Measurements from ENCODE around the gene SRD5A3.

SRD5A3 gene

DNA sequence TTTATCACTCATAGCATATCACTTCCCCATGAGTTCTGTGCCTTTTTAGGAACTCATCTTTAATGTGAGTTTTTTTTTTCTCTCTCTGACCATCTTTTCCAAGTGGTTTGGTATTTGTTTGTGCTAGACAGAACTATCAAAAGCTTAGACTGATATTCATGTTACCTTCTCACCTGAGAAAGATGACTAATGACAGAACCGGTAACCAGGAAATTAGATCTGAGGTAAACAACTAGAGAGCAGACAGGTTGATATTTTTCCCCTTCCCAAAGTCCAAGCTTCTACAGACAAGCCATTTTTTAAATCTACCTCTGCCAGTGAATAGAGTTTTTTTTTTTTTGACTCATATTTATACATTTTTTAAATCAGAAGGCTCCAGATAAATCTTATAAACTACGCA lies 17.0 kb upstream of the SRD5A3 start:
- H2BK5ac ChIP-seq (ENCODE audit: low read length): no peak overlapping the region
- WGBS, 2 donors (ENCODE audit: extremely low coverage in 2 of 2, insufficient read length in 2 of 2, insufficient replicate concordance in 1 of 2): no CpG with 5 or more reads among the region's 2 CpGs
- H3K4me1 ChIP-seq (ENCODE audit: control insufficient read depth in 2 of 2, insufficient read depth in 1 of 2, low read depth in 1 of 2, low read length in 2 of 2): no peaks in the 10 kb centered on the region
- no peak overlapping the region for H2AK5ac ChIP-seq (ENCODE audit: low read depth, low read length)
- H3K4ac ChIP-seq (ENCODE audit: low read length): no peak overlapping the region
- H3K36me3 ChIP-seq (replicated peaks in 1 of 2; ENCODE audit: control insufficient read depth in 2 of 2, insufficient read depth in 2 of 2, low read length in 2 of 2): no peaks in the 10 kb centered on the region
- no peak overlapping the region for H3K14ac ChIP-seq (ENCODE audit: low read length)
- no peak overlapping the region for H3K9ac ChIP-seq (ENCODE audit: low read depth, low read length, poor library complexity)
- H2AFZ ChIP-seq (ENCODE audit: low read length): no peak overlapping the region
- peaks cover 0 to 6% of the 10 kb centered on the region in 2 donors for H3K9me3 ChIP-seq (replicated peaks in 1 of 2; ENCODE audit: control insufficient read depth in 2 of 2, insufficient read depth in 1 of 2, low read depth in 1 of 2, low read length in 2 of 2)
- H2BK12ac ChIP-seq (ENCODE audit: low read length): no peak overlapping the region
- no peak overlapping the region for H4K8ac ChIP-seq (ENCODE audit: low read depth, low read length)
- H3K18ac ChIP-seq (ENCODE audit: low read length): no peak overlapping the region
- no peak overlapping the region for H3K4me3 ChIP-seq (ENCODE audit: low read length in 2 of 2)
- no peak overlapping the region for H4K91ac ChIP-seq (ENCODE audit: low read depth, low read length, poor library complexity)
- H3K4me2 ChIP-seq (ENCODE audit: insufficient read depth, low read length, poor library complexity, severe bottlenecking): no peak overlapping the region
- no peak for DNase-seq (ENCODE audit: low spot score)
- peaks cover 0 to 3% (median 0%) of the 10 kb centered on the region in 3 experiments for H3K27me3 ChIP-seq (ENCODE audit: control insufficient read depth in 3 of 3, insufficient read depth in 3 of 3, low read depth in 1 of 3, low read length in 3 of 3)
- no peak overlapping the region for H2BK15ac ChIP-seq (ENCODE audit: low read length)
- H3K27ac ChIP-seq (replicated peaks; ENCODE audit: low read length): no peak overlapping the region
- no peaks in the 10 kb centered on the region for H3K79me1 ChIP-seq (ENCODE audit: low read depth, low read length)
- no peak overlapping the region for H3K23ac ChIP-seq (ENCODE audit: low read depth, low read length, poor library complexity)
- no peak overlapping the region for H2BK120ac ChIP-seq (ENCODE audit: low read depth, low read length)

GRCh38 chr4:55330241-55330640 lies 15.8 kb upstream of the SRD5A3 start:
- H4K8ac ChIP-seq (ENCODE audit: low read depth, low read length): no peak overlapping the region
- H2AFZ ChIP-seq (ENCODE audit: low read length): no peak overlapping the region
- no peak overlapping the region for H3K4ac ChIP-seq (ENCODE audit: low read length)
- no peak overlapping the region for H2BK12ac ChIP-seq (ENCODE audit: low read length)
- no peak overlapping the region for H3K4me2 ChIP-seq (ENCODE audit: insufficient read depth, low read length, poor library complexity, severe bottlenecking)
- no peak overlapping the region for H3K9ac ChIP-seq (ENCODE audit: low read depth, low read length, poor library complexity)
- H3K27me3 ChIP-seq (ENCODE audit: control insufficient read depth in 3 of 3, insufficient read depth in 3 of 3, low read depth in 1 of 3, low read length in 3 of 3): peaks cover 0 to 3% (median 0%) of the 10 kb centered on the region in 3 experiments
- no peaks in the 10 kb centered on the region for H3K36me3 ChIP-seq (replicated peaks in 1 of 2; ENCODE audit: control insufficient read depth in 2 of 2, insufficient read depth in 2 of 2, low read length in 2 of 2)
- no peaks in the 10 kb centered on the region for H3K79me1 ChIP-seq (ENCODE audit: low read depth, low read length)
- H3K4me1 ChIP-seq (ENCODE audit: control insufficient read depth in 2 of 2, insufficient read depth in 1 of 2, low read depth in 1 of 2, low read length in 2 of 2): no peaks in the 10 kb centered on the region
- H3K27ac ChIP-seq (replicated peaks; ENCODE audit: low read length): no peak overlapping the region
- no peak overlapping the region for H2BK5ac ChIP-seq (ENCODE audit: low read length)
- no peak overlapping the region for H4K91ac ChIP-seq (ENCODE audit: low read depth, low read length, poor library complexity)
- no peak overlapping the region for H2BK120ac ChIP-seq (ENCODE audit: low read depth, low read length)
- DNase-seq (ENCODE audit: low spot score): no peak
- H2AK5ac ChIP-seq (ENCODE audit: low read depth, low read length): no peak overlapping the region
- no CpG with 5 or more reads among the region's 4 CpGs for WGBS, 2 donors (ENCODE audit: extremely low coverage in 2 of 2, insufficient read length in 2 of 2, insufficient replicate concordance in 1 of 2)
- H3K9me3 ChIP-seq (replicated peaks in 1 of 2; ENCODE audit: control insufficient read depth in 2 of 2, insufficient read depth in 1 of 2, low read depth in 1 of 2, low read length in 2 of 2): peaks cover 0 to 6% of the 10 kb centered on the region in 2 donors
- no peak overlapping the region for H3K23ac ChIP-seq (ENCODE audit: low read depth, low read length, poor library complexity)
- H3K14ac ChIP-seq (ENCODE audit: low read length): no peak overlapping the region
- no peak overlapping the region for H3K18ac ChIP-seq (ENCODE audit: low read length)
- no peak overlapping the region for H3K4me3 ChIP-seq (ENCODE audit: low read length in 2 of 2)
- no peak overlapping the region for H2BK15ac ChIP-seq (ENCODE audit: low read length)

GRCh38 chr4:55336138-55337034 lies 9.7 kb upstream of the SRD5A3 start:
- Histone ChIP-seq H3K9ac (ENCODE audit: low read depth, low read length, poor library complexity) (no peak overlapping the region), H3K18ac (ENCODE audit: low read length) (no peak overlapping the region), H2BK5ac (ENCODE audit: low read length) (no peak overlapping the region), H3K36me3 (replicated peaks in 1 of 2; ENCODE audit: control insufficient read depth in 2 of 2, insufficient read depth in 2 of 2, low read length in 2 of 2) (no peaks in the 10 kb centered on the region), H3K79me1 (ENCODE audit: low read depth, low read length) (no peaks in the 10 kb centered on the region), H3K14ac (ENCODE audit: low read length) (no peak overlapping the region), H3K4me1 (ENCODE audit: control insufficient read depth in 2 of 2, insufficient read depth in 1 of 2, low read depth in 1 of 2, low read length in 2 of 2) (no peaks in the 10 kb centered on the region), H3K23ac (ENCODE audit: low read depth, low read length, poor library complexity) (no peak overlapping the region), H4K8ac (ENCODE audit: low read depth, low read length) (no peak overlapping the region), H3K4me2 (ENCODE audit: insufficient read depth, low read length, poor library complexity, severe bottlenecking) (no peak overlapping the region), H3K4ac (ENCODE audit: low read length) (no peak overlapping the region), H2BK12ac (ENCODE audit: low read length) (no peak overlapping the region), H4K91ac (ENCODE audit: low read depth, low read length, poor library complexity) (no peak overlapping the region), H3K9me3 (replicated peaks in 1 of 2; ENCODE audit: control insufficient read depth in 2 of 2, insufficient read depth in 1 of 2, low read depth in 1 of 2, low read length in 2 of 2) (peaks cover 5% of the 10 kb centered on the region in 2 donors), H2BK120ac (ENCODE audit: low read depth, low read length) (no peak overlapping the region), H2AFZ (ENCODE audit: low read length) (no peak overlapping the region), H3K27me3 (ENCODE audit: control insufficient read depth in 3 of 3, insufficient read depth in 3 of 3, low read depth in 1 of 3, low read length in 3 of 3) (peaks cover 0 to under 1% (median 0%) of the 10 kb centered on the region in 3 experiments), H3K27ac (replicated peaks; ENCODE audit: low read length) (no peak overlapping the region), H2AK5ac (ENCODE audit: low read depth, low read length) (no peak overlapping the region), H3K4me3 (ENCODE audit: low read length in 2 of 2) (no peak overlapping the region), H2BK15ac (ENCODE audit: low read length) (no peak overlapping the region)
- WGBS, 2 donors (ENCODE audit: extremely low coverage in 2 of 2, insufficient read length in 2 of 2, insufficient replicate concordance in 1 of 2): no CpG with 5 or more reads among the region's 22 CpGs
- DNase-seq (ENCODE audit: low spot score): no peak

- Histone ChIP-seq H4K91ac (ENCODE audit: low read depth, low read length, poor library complexity) (no peak overlapping the region), H2AK5ac (ENCODE audit: low read depth, low read length) (no peak overlapping the region), H2BK15ac (ENCODE audit: low read length) (no peak overlapping the region), H2BK5ac (ENCODE audit: low read length) (no peak overlapping the region), H3K14ac (ENCODE audit: low read length) (no peak overlapping the region), H3K23ac (ENCODE audit: low read depth, low read length, poor library complexity) (no peak overlapping the region), H3K4me2 (ENCODE audit: insufficient read depth, low read length, poor library complexity, severe bottlenecking) (no peak overlapping the region), H4K8ac (ENCODE audit: low read depth, low read length) (no peak overlapping the region), H2AFZ (ENCODE audit: low read length) (no peak overlapping the region), H3K18ac (ENCODE audit: low read length) (no peak overlapping the region), H3K4ac (ENCODE audit: low read length) (no peak overlapping the region), H3K36me3 (replicated peaks in 1 of 2; ENCODE audit: control insufficient read depth in 2 of 2, insufficient read depth in 2 of 2, low read length in 2 of 2) (no peaks in the 10 kb centered on the region), H2BK12ac (ENCODE audit: low read length) (no peak overlapping the region), H2BK120ac (ENCODE audit: low read depth, low read length) (no peak overlapping the region), H3K27me3 (ENCODE audit: control insufficient read depth in 3 of 3, insufficient read depth in 3 of 3, low read depth in 1 of 3, low read length in 3 of 3) (peaks cover 0 to 4% (median 0%) of the 10 kb centered on the region in 3 experiments), H3K9me3 (replicated peaks in 1 of 2; ENCODE audit: control insufficient read depth in 2 of 2, insufficient read depth in 1 of 2, low read depth in 1 of 2, low read length in 2 of 2) (peaks cover 5% of the 10 kb centered on the region in 2 donors), H3K9ac (ENCODE audit: low read depth, low read length, poor library complexity) (no peak overlapping the region), H3K79me1 (ENCODE audit: low read depth, low read length) (no peaks in the 10 kb centered on the region), H3K4me3 (ENCODE audit: low read length in 2 of 2) (no peak overlapping the region), H3K4me1 (ENCODE audit: control insufficient read depth in 2 of 2, insufficient read depth in 1 of 2, low read depth in 1 of 2, low read length in 2 of 2) (no peaks in the 10 kb centered on the region), H3K27ac (replicated peaks; ENCODE audit: low read length) (no peak overlapping the region)
- no peak for DNase-seq (ENCODE audit: low spot score)
These were observed 8.1 kb upstream of the SRD5A3 start for GRCh38 chr4:55337944-55338343.

All from neuronal stem cell (in vitro differentiated cells).